ENCODE measurements around the gene PTPRU.

The PTPRU gene

DNA sequence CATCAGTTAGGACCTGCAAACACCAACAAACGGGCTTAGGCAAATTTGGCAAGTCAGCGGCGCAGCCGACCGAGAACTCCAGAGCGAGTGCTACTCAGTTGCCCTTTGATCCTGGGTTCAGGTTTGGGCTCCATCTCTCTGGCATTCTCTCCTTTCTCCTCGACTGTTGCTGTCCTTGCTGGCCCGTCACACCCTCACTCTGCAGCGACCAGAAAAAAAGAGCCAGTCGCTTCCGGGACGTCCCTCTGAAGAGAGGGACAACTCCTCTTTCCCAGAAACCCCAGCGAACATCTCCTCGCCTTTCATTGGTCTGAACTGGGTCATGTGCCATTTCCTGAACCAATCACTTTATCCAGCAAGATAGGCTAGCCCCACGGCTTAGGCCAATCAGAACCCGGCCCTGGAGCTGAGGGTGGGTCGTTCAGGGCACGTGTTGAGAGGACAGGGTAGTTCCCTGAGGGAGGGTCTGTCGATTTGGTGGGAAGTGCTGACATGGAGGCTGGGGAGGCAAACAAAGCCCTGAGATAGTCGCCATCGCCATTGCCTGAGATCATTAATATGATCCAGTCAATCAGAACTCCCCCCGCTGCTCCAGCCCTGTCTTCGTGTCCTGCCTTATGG is 113.7 kb downstream of the PTPRU start:
- H3K4me1 ChIP-seq (ENCODE audit: control insufficient read depth, insufficient read depth, low read length): no peaks in the 10 kb centered on the region
- no peak overlapping the region for H3K27ac ChIP-seq (ENCODE audit: insufficient read depth, low read depth, low read length, poor library complexity, severe bottlenecking)
- 89 to 92% methylated on average over 23 of the region's 23 CpGs for WGBS, 2 experiments
- H3K9me3 ChIP-seq (ENCODE audit: control insufficient read depth, low read length): no peaks in the 10 kb centered on the region
- H3K36me3 ChIP-seq (ENCODE audit: control insufficient read depth, insufficient read depth, low read length): no peaks in the 10 kb centered on the region
- no peak overlapping the region for H3K4me3 ChIP-seq (ENCODE audit: insufficient read depth, low read depth, low read length)
- no peaks in the 10 kb centered on the region for H3K27me3 ChIP-seq (ENCODE audit: control insufficient read depth, insufficient read depth, low read length, poor library complexity, severe bottlenecking)

DNA sequence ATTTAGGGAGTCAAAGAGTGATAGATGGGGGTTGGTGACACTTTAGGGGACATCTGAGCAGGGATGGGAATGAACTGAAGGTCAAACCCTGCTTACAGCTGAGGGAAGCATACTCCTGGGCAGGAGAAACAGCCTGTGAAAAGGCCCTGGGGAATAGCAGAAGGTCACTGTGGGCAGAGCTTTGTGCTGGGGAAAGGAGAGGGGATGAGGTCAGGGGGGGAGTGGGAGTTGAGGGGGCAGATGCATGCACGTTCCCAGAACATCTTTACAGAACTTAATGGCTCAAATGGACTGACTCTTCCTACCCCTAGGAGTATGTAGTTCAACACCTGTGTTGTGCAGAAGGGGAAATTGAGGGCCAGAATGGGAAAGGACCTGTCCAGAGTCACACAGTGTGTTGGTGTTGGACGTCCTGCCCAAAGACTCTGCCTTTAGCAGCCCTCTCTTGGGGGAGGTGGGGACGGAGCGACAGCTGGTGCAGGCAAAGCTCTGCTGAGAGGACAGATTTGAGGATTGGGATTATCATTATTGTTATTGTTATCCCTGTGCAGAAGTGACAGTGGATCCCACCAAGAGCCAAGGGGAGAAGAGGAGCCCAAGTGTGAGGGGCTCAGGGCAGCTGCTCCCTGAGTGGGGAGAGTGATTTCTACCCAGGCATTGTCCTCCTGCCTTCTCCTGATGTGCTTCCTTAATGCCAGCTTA is 116.5 kb downstream of the PTPRU start:
- Histone ChIP-seq H3K4me3 (ENCODE audit: insufficient read depth, low read depth, low read length) (no peak overlapping the region), H3K9me3 (ENCODE audit: control insufficient read depth, low read length) (no peaks in the 10 kb centered on the region), H3K27ac (ENCODE audit: insufficient read depth, low read depth, low read length, poor library complexity, severe bottlenecking) (no peak overlapping the region), H3K4me1 (ENCODE audit: control insufficient read depth, insufficient read depth, low read length) (no peaks in the 10 kb centered on the region), H3K27me3 (ENCODE audit: control insufficient read depth, insufficient read depth, low read length, poor library complexity, severe bottlenecking) (no peaks in the 10 kb centered on the region), H3K36me3 (ENCODE audit: control insufficient read depth, insufficient read depth, low read length) (no peaks in the 10 kb centered on the region)
- WGBS, 2 experiments: 85 to 91% methylated on average over 4 of the region's 4 CpGs

DNA sequence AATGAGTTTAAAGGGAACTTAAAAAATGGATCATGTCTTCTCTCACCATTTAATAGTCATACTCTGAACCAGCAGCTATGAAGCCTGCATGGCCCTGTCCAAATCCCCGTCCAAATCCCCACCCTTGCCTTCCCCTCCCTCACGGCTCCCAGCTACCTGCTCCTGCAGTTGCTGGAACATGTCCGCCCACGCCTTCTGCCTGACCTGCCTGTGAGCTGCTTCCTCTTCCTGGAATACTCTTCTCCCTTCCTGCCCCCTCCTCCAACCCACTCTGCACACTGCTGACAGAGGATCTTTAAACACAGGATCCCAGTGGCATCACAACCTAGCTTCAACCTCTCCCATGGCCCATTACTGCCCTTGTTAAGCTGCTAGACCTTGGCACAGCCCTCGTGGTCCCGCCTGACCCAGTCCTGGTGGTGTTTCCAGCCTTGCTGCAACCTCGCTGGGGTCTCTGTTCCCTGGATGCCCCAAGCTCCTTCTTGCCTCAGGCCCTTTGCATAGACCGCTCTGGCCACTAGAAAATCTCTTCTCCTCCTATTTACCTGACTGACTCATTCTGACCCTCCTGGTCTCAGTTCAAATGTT is 118.3 kb downstream of the PTPRU start:
- H3K4me1 ChIP-seq (ENCODE audit: control insufficient read depth, insufficient read depth, low read length): no peaks in the 10 kb centered on the region
- H3K9me3 ChIP-seq (ENCODE audit: control insufficient read depth, low read length): no peaks in the 10 kb centered on the region
- no peak overlapping the region for H3K27ac ChIP-seq (ENCODE audit: insufficient read depth, low read depth, low read length, poor library complexity, severe bottlenecking)
- no peaks in the 10 kb centered on the region for H3K36me3 ChIP-seq (ENCODE audit: control insufficient read depth, insufficient read depth, low read length)
- H3K4me3 ChIP-seq (ENCODE audit: insufficient read depth, low read depth, low read length): no peak overlapping the region
- WGBS, 2 experiments: 90 to 91% methylated on average over 8 of the region's 8 CpGs
- no peaks in the 10 kb centered on the region for H3K27me3 ChIP-seq (ENCODE audit: control insufficient read depth, insufficient read depth, low read length, poor library complexity, severe bottlenecking)

DNA sequence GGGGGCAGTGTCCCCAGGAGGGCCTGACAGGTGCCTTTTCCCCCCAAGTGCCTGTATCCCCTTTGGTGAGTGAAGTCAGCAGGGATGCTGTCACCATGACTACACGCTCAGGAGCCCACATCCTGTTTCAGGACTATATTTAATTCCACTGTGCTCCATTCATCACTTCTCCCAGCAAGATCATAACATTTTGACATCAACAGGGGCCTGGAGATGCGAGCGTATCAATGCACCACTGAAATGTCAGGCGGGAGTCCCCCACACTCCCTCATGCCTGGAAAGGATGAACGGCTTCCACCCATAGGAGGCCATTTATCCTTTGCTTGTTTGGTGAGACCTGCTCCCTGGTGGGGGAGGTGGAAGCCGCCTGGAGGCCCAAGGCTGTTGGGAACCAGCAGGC is 119.1 kb downstream of the PTPRU start:
- Histone ChIP-seq H3K36me3 (ENCODE audit: control insufficient read depth, insufficient read depth, low read length) (no peaks in the 10 kb centered on the region), H3K27ac (ENCODE audit: insufficient read depth, low read depth, low read length, poor library complexity, severe bottlenecking) (no peak overlapping the region), H3K27me3 (ENCODE audit: control insufficient read depth, insufficient read depth, low read length, poor library complexity, severe bottlenecking) (no peaks in the 10 kb centered on the region), H3K4me3 (ENCODE audit: insufficient read depth, low read depth, low read length) (no peak overlapping the region), H3K4me1 (ENCODE audit: control insufficient read depth, insufficient read depth, low read length) (no peaks in the 10 kb centered on the region), H3K9me3 (ENCODE audit: control insufficient read depth, low read length) (no peaks in the 10 kb centered on the region)
- 89 to 94% methylated on average over 6 of the region's 6 CpGs for WGBS, 2 experiments

DNA sequence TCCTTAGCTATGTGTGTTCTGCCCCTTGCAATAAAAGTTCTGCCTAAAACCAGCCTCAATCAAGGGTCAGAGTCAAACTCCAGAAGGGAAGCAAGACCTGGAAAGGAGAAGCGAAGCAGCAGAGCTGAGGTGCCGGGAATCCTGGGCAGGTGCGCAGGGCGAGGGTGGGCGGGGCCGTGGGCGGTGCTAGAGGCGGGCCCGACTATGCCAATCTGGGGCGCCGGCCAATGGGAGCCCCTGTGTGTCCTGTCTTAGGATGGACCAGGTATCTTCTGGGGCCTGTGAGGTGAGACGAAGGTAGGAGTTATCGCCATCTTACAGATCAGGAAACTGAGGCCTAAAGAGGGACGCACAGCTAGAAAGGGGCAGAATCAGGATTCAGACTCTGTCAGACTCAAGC is 120.3 kb downstream of the PTPRU start:
- Histone ChIP-seq H3K4me1 (ENCODE audit: control insufficient read depth, insufficient read depth, low read length) (no peaks in the 10 kb centered on the region), H3K9me3 (ENCODE audit: control insufficient read depth, low read length) (no peaks in the 10 kb centered on the region), H3K27ac (ENCODE audit: insufficient read depth, low read depth, low read length, poor library complexity, severe bottlenecking) (no peak overlapping the region), H3K36me3 (ENCODE audit: control insufficient read depth, insufficient read depth, low read length) (no peaks in the 10 kb centered on the region), H3K4me3 (ENCODE audit: insufficient read depth, low read depth, low read length) (no peak overlapping the region), H3K27me3 (ENCODE audit: control insufficient read depth, insufficient read depth, low read length, poor library complexity, severe bottlenecking) (no peaks in the 10 kb centered on the region)
- WGBS, 2 experiments: 74 to 76% methylated on average over 14 of the region's 14 CpGs

DNA sequence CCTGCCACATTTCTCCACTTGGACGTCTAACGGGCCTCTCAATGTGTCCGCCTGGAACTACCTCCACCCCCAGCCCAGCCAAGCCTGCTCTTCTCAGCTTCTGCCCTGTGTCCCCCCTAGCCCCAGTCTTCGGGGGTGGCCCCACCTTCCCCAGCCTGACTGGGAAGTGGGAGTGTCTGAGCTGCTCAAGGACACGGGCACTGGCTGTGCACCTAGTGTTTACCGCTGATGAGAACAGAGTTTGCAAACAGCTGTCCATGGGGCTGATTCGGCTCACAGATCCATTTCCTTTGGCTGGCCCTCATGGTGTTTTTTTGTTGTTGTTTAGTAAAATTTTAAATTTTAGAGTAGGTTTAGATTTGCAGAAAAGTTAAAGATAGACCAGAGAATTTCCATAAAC is 121.1 kb downstream of the PTPRU start:
- Histone ChIP-seq H3K4me3 (ENCODE audit: insufficient read depth, low read depth, low read length) (no peak overlapping the region), H3K4me1 (ENCODE audit: control insufficient read depth, insufficient read depth, low read length) (no peaks in the 10 kb centered on the region), H3K36me3 (ENCODE audit: control insufficient read depth, insufficient read depth, low read length) (no peaks in the 10 kb centered on the region), H3K9me3 (ENCODE audit: control insufficient read depth, low read length) (no peaks in the 10 kb centered on the region), H3K27me3 (ENCODE audit: control insufficient read depth, insufficient read depth, low read length, poor library complexity, severe bottlenecking) (no peaks in the 10 kb centered on the region), H3K27ac (ENCODE audit: insufficient read depth, low read depth, low read length, poor library complexity, severe bottlenecking) (no peak overlapping the region)
- 79 to 82% methylated on average over 7 of the region's 7 CpGs for WGBS, 2 experiments

DNA sequence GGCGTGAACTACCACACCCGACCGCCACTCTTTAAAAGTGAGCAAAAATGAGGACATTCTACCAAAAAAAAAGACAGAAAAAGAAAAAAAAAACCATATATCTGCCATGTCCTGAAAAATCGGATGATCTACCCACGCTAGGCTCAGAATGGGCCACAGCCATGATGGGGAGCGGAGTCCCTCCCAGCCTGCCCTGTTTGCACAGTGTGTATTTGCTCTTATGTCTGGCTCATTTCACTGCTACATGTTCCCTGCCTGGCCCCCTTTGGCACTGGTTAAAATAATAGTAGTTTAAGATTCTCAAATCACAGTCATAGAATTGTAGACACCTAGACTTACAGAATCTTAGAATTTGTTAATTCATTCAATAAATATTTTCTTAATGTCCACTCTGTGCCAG is 121.9 kb downstream of the PTPRU start:
- H3K27me3 ChIP-seq (ENCODE audit: control insufficient read depth, insufficient read depth, low read length, poor library complexity, severe bottlenecking): no peaks in the 10 kb centered on the region
- H3K27ac ChIP-seq (ENCODE audit: insufficient read depth, low read depth, low read length, poor library complexity, severe bottlenecking): no peak overlapping the region
- no peak overlapping the region for H3K4me3 ChIP-seq (ENCODE audit: insufficient read depth, low read depth, low read length)
- H3K9me3 ChIP-seq (ENCODE audit: control insufficient read depth, low read length): no peaks in the 10 kb centered on the region
- no peaks in the 10 kb centered on the region for H3K36me3 ChIP-seq (ENCODE audit: control insufficient read depth, insufficient read depth, low read length)
- no peaks in the 10 kb centered on the region for H3K4me1 ChIP-seq (ENCODE audit: control insufficient read depth, insufficient read depth, low read length)
- WGBS, 2 experiments: 91 to 93% methylated on average over 6 of the region's 6 CpGs

DNA sequence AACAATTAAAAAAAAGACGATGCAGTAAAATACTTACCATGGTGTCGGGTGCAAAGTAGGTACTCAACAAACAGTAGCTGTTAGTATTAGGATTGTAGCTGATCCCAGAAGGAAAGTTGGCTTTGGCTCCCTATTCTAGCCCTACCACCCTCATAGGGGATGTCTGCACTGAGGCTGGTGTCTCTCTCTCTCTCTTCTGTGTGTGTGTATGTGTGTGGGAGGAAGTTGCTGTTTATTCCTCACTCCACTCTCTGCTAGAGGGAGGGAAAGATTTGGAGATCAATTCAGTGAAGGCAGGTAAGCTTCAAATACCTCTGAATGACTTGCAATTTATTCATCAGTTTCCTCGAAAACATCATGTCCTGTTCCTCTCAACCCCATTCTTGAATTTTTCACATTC is 124.4 kb downstream of the PTPRU start:
- no peak overlapping the region for H3K27ac ChIP-seq (ENCODE audit: insufficient read depth, low read depth, low read length, poor library complexity, severe bottlenecking)
- H3K27me3 ChIP-seq (ENCODE audit: control insufficient read depth, insufficient read depth, low read length, poor library complexity, severe bottlenecking): no peaks in the 10 kb centered on the region
- no peaks in the 10 kb centered on the region for H3K4me1 ChIP-seq (ENCODE audit: control insufficient read depth, insufficient read depth, low read length)
- no peaks in the 10 kb centered on the region for H3K36me3 ChIP-seq (ENCODE audit: control insufficient read depth, insufficient read depth, low read length)
- no peak overlapping the region for H3K4me3 ChIP-seq (ENCODE audit: insufficient read depth, low read depth, low read length)
- no peaks in the 10 kb centered on the region for H3K9me3 ChIP-seq (ENCODE audit: control insufficient read depth, low read length)
- WGBS, 2 experiments: 84 to 90% methylated on average over 2 to 3 of the region's 3 CpGs

DNA sequence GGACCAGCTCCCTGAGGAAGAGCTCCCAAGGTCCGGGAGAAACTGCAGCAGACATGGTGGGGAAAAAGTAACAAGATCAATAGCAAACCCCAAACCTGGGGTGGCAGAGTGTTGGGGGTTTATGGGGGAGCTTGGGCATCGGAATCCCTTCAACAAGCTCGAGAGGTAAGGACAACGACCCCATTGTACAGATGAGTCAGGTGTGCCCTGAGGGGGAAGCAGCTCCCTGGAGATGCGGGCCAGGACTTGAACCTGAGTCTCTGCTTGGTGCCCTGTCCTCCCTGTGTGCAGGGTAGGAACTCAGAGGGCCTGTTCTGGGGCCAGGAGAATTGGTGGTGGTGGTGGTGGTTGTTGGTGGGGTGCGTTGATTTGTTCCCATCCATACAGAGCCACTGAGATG is 125.4 kb downstream of the PTPRU start:
- Histone ChIP-seq H3K4me1 (ENCODE audit: control insufficient read depth, insufficient read depth, low read length) (no peaks in the 10 kb centered on the region), H3K36me3 (ENCODE audit: control insufficient read depth, insufficient read depth, low read length) (no peaks in the 10 kb centered on the region), H3K4me3 (ENCODE audit: insufficient read depth, low read depth, low read length) (no peak overlapping the region), H3K27me3 (ENCODE audit: control insufficient read depth, insufficient read depth, low read length, poor library complexity, severe bottlenecking) (no peaks in the 10 kb centered on the region), H3K27ac (ENCODE audit: insufficient read depth, low read depth, low read length, poor library complexity, severe bottlenecking) (no peak overlapping the region), H3K9me3 (ENCODE audit: control insufficient read depth, low read length) (no peaks in the 10 kb centered on the region)
- 89 to 93% methylated on average over 6 of the region's 6 CpGs for WGBS, 2 experiments

DNA sequence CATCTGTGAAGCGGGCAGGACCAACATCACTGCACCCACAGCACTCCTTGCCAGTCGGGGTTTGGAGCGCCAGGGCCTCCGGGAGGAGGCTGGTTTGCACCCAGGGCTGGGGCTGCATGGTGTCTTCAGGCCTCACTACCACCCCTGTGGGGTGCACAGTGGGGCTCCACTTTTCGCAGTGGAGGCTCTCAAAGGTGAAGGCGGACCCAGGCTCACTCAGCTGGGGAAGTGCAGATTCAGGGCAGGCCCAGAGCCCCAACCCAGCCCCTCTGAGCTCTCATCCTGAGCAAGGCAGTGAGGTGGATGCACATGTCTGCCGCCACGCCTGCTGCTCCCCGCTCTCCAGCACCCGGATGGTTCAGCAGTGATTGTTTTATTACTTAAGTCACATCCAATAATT is 125.8 kb downstream of the PTPRU start:
- 91 to 94% methylated on average over 10 of the region's 10 CpGs for WGBS, 2 experiments
- Histone ChIP-seq H3K4me1 (ENCODE audit: control insufficient read depth, insufficient read depth, low read length) (no peaks in the 10 kb centered on the region), H3K27ac (ENCODE audit: insufficient read depth, low read depth, low read length, poor library complexity, severe bottlenecking) (no peak overlapping the region), H3K36me3 (ENCODE audit: control insufficient read depth, insufficient read depth, low read length) (no peaks in the 10 kb centered on the region), H3K9me3 (ENCODE audit: control insufficient read depth, low read length) (no peaks in the 10 kb centered on the region), H3K4me3 (ENCODE audit: insufficient read depth, low read depth, low read length) (no peak overlapping the region), H3K27me3 (ENCODE audit: control insufficient read depth, insufficient read depth, low read length, poor library complexity, severe bottlenecking) (no peaks in the 10 kb centered on the region)

Measured in ectodermal cell (in vitro differentiated cells).